IMR-90 (cell line): ENCODE measurements around the gene CNOT3. TPM values are rescaled to one million over a fixed set of nuclear protein-coding genes. Genes with fewer than 3 reads are reported as not detected.

ENCODE experiments used
- ATAC-seq: fragments of 200-7000 bp; cut with Tn5 transposase; 2 replicates; pipeline ENCODE4 v1.9.1; 2020; ENCODE audit warnings: low read depth, mild to moderate bottlenecking, moderate library complexity
- BruUV-seq: library from RNA; stranded (reverse); fragments of 400-500 nt; replicated peaks from 2 replicates; lab custom pipeline; 2021; lab: Mats Ljungman, UMichigan
- CTCF ChIA-PET: fragments of 300-600 bp; formaldehyde crosslinking; extraction: SDS; loops from one replicate; lab custom pipeline; 2021; ENCODE audit warnings: antibody characterized with exemption; lab: Yijun Ruan, JAX
- POLR2A ChIA-PET: fragments of 300-600 bp; sonication (Branson Sonifier 250); formaldehyde crosslinking; loops from one replicate; lab custom pipeline; 2022; ENCODE audit warnings: antibody characterized with exemption; ENCODE audit not compliant: unreplicated experiment; lab: Charles Lee
- DNase-seq: peaks from one replicate; pipeline ENCODE4 v3.0.0; 2013
- H2AFZ ChIP-seq: replicated peaks from 2 replicates; pipeline ENCODE3; 2013; ENCODE audit warnings: low read length, mild to moderate bottlenecking; ENCODE audit not compliant: poor library complexity
- H2AK5ac ChIP-seq: 2 replicates; pipeline ENCODE4 v1.6.1; 2013; ENCODE audit warnings: low read depth, low read length, inconsistent platforms
- H2AK9ac ChIP-seq: replicated peaks from 2 replicates; pipeline ENCODE3; 2013; ENCODE audit warnings: mild to moderate bottlenecking, low read depth, low read length, moderate library complexity; ENCODE audit not compliant: poor library complexity
- H2BK120ac ChIP-seq: 2 replicates; pipeline ENCODE4 v1.6.1; 2013; ENCODE audit warnings: low read depth, low read length, inconsistent platforms
- H2BK15ac ChIP-seq: 3 replicates; pipeline ENCODE4 v1.6.1; 2013; ENCODE audit warnings: low read depth, low read length, inconsistent platforms
- H2BK20ac ChIP-seq: 2 replicates; pipeline ENCODE4 v1.6.1; 2013; ENCODE audit warnings: low read depth, mild to moderate bottlenecking, inconsistent platforms, low read length, moderate library complexity
- H2BK5ac ChIP-seq: 2 replicates; pipeline ENCODE4 v1.6.1; 2013; ENCODE audit warnings: mild to moderate bottlenecking, low read depth, low read length, inconsistent platforms; ENCODE audit not compliant: poor library complexity, severe bottlenecking
- H3K14ac ChIP-seq: replicated peaks from 2 replicates; pipeline ENCODE4 v1.6.1; 2013; ENCODE audit warnings: low read depth, low read length, inconsistent platforms
- H3K18ac ChIP-seq: 2 replicates; pipeline ENCODE4 v1.6.1; 2013; ENCODE audit warnings: low read depth, low read length, control low read depth
- H3K23ac ChIP-seq: 2 replicates; pipeline ENCODE4 v1.6.1; 2013; ENCODE audit warnings: low read depth, low read length, inconsistent platforms
- H3K27ac ChIP-seq: 2 replicates; pipeline ENCODE4 v1.5.1; 2013; ENCODE audit warnings: mild to moderate bottlenecking, control low read depth, low read length; ENCODE audit not compliant: insufficient read depth
- H3K27me3 ChIP-seq: 2 replicates; pipeline ENCODE4 v1.6.1; 2013; ENCODE audit warnings: low read length; ENCODE audit not compliant: control insufficient read depth, insufficient read depth
- H3K36me3 ChIP-seq: 2 replicates; pipeline ENCODE4 v1.6.1; 2013; ENCODE audit warnings: low read length, mixed read lengths; ENCODE audit not compliant: control insufficient read depth, insufficient read depth
- H3K4ac ChIP-seq: 2 replicates; pipeline ENCODE4 v1.6.1; 2013; ENCODE audit warnings: low read depth, low read length, inconsistent platforms
- H3K4me1 ChIP-seq: 2 replicates; pipeline ENCODE4 v1.6.1; 2013; ENCODE audit warnings: low read length, mixed read lengths; ENCODE audit not compliant: control insufficient read depth, insufficient read depth
- H3K4me2 ChIP-seq: 2 replicates; pipeline ENCODE4 v1.6.1; 2013; ENCODE audit warnings: low read depth, mild to moderate bottlenecking, control low read depth, low read length, moderate library complexity
- H3K4me3 ChIP-seq: 2 replicates; pipeline ENCODE4 v1.5.1; 2013; ENCODE audit warnings: low read depth, mild to moderate bottlenecking, control low read depth, low read length, moderate library complexity; ENCODE audit not compliant: insufficient read depth
- H3K56ac ChIP-seq: 2 replicates; pipeline ENCODE4 v1.6.1; 2013; ENCODE audit warnings: low read length, inconsistent platforms; ENCODE audit not compliant: insufficient read depth; ENCODE audit errors: extremely low read depth
- H3K79me1 ChIP-seq, 2 experiments: 2 replicates each; pipeline ENCODE4 v1.6.1; 2013; ENCODE audit warnings: low read length in 2 of 2, inconsistent platforms in 1 of 2, low read depth in 1 of 2
- H3K9ac ChIP-seq: 2 replicates; pipeline ENCODE4 v1.6.1; 2013; ENCODE audit warnings: low read depth, low read length, control low read depth
- H3K9me1 ChIP-seq: 2 replicates; pipeline ENCODE4 v1.6.1; 2013; ENCODE audit warnings: low read length, inconsistent platforms; ENCODE audit not compliant: insufficient read depth
- H3K9me3 ChIP-seq: 2 replicates; pipeline ENCODE4 v1.6.1; 2013; ENCODE audit warnings: low read length; ENCODE audit not compliant: control insufficient read depth, insufficient read depth
- H4K20me1 ChIP-seq: 2 replicates; pipeline ENCODE4 v1.6.1; 2013; ENCODE audit warnings: low read length, inconsistent platforms; ENCODE audit not compliant: insufficient read depth
- H4K5ac ChIP-seq: 2 replicates; pipeline ENCODE4 v1.6.1; 2013; ENCODE audit warnings: mild to moderate bottlenecking, low read depth, low read length, control low read depth
- H4K8ac ChIP-seq, 2 experiments: 2 replicates each; pipeline ENCODE4 v1.6.1; 2013; ENCODE audit warnings: low read depth in 2 of 2, low read length in 2 of 2, control low read depth in 1 of 2, inconsistent platforms in 1 of 2
- H4K91ac ChIP-seq: 2 replicates; pipeline ENCODE4 v1.6.1; 2013; ENCODE audit warnings: low read depth, low read length, inconsistent platforms; ENCODE audit not compliant: insufficient read depth
- CTCF ChIP-seq: conservative IDR thresholded peaks from 2 replicates; pipeline ENCODE4 v1.5.1; 2012; ENCODE audit warnings: mild to moderate bottlenecking, low read depth, low read length, improper control_type of control experiment
- NFE2L2 ChIP-seq: fragments of 150-350 bp; IDR thresholded peaks from 2 replicates; pipeline ENCODE4 v1.6.1; 2016; ENCODE audit warnings: low read depth, mild to moderate bottlenecking, low read length
- RAD21 ChIP-seq: IDR thresholded peaks from 2 replicates; pipeline ENCODE4 v1.6.1; 2012; ENCODE audit warnings: low read length, improper control_type of control experiment
- WGBS, 2 experiments: methylation state at CpG; one replicate each; pipeline versions ENCODE4 v1.1.5 to v1.1.7; 2013; ENCODE audit warnings: missing lambda C conversion rate in 2 of 2; ENCODE audit not compliant: insufficient read length in 1 of 2; ENCODE audit errors: extremely low coverage in 2 of 2; 5-methylcytosine and 5-hydroxymethylcytosine counted together
- dilution Hi-C: fragments of 300-500 bp; cut with HindIII; formaldehyde crosslinking; loops from one replicate; pipeline ENCODE4 v1.14.3; 2018; ENCODE audit warnings: low sequenced_read_pairs; ENCODE audit not compliant: unreplicated experiment
- in situ Hi-C: fragments of 300-500 bp; cut with MboI; formaldehyde crosslinking; loops from 3 replicates; pipeline ENCODE4 v1.14.3; 2019; ENCODE audit warnings: low sequenced_read_pairs, inconsistent platforms, mixed read lengths
- intact Hi-C: fragments of 100-400 bp; cut with micrococcal nuclease; formaldehyde crosslinking; loops from 2 replicates; pipeline ENCODE4 v1.10.0; 2022
- polyA plus RNA-seq, 3 experiments: library from polyadenylated mRNA; depleted of rRNA; stranded (reverse); fragments of >200 nt; gene quantifications; 2 replicates each; pipeline ENCODE4 v1.2.3, GENCODE V29; 2012; ENCODE audit warnings: low replicate concordance in 1 of 3
- total RNA-seq: library from RNA; depleted of rRNA; stranded (reverse); fragments of >200 nt; gene quantifications from 2 replicates; pipeline ENCODE4 v1.2.3, GENCODE V29; 2012

The CNOT3 gene
- total and polyA plus RNA-seq, 2 of the 4 experiments (the other 2 are of a cell fraction), result 5.4 to 26.7 TPM

GRCh38 chr19:54158812-54159351 lies 21.3 kb downstream of the CNOT3 start:
- Histone ChIP-seq H2BK120ac (peak overlapping the region; percentile 69), H3K27ac (peak overlapping the region; percentile 88), H2AK5ac (peak overlapping the region; percentile 97), H3K4ac (peak overlapping the region; percentile 98), H2BK5ac (peak overlapping the region; percentile 92), H3K4me3 (peak overlapping the region; percentile 60), H4K8ac (peak overlapping the region; percentile 79 to 99), H3K4me1 (peaks cover 11% of the 10 kb centered on the region), H2BK15ac (no peak overlapping the region; the same call in 2 of the 3 replicates), H2AK9ac (peak overlapping the region; percentile 92), H3K9me3 (no peaks in the 10 kb centered on the region), H3K18ac (peak overlapping the region; percentile 62; the same call in 1 of the 2 replicates), H3K56ac (peak overlapping the region; percentile 85), H3K9me1 (no peaks in the 10 kb centered on the region; the same call in none of the 2 replicates), H2BK20ac (no peak overlapping the region), H3K14ac (peak overlapping the region; percentile 98), H3K27me3 (no peaks in the 10 kb centered on the region), H3K9ac (peak overlapping the region; percentile 87), H4K91ac (peak overlapping the region; percentile 84), H3K4me2 (peak overlapping the region; percentile 99), H4K20me1 (peaks cover 1% of the 10 kb centered on the region; the same call in 1 of the 2 replicates), H4K5ac (peak overlapping the region; percentile 81), H3K36me3 (peaks cover 29% of the 10 kb centered on the region), H3K23ac (peak overlapping the region; percentile 99), H2AFZ (peak overlapping the region; percentile 99), H3K79me1 (peaks cover 10 to 39% of the 10 kb centered on the region in 2 experiments; a peak in 3 of 4 replicates)
- 6% methylated on average over 3 of the region's 19 CpGs; no CpG with 5 or more reads in 1 of the 2 experiments for WGBS, 2 experiments
- ATAC-seq (no peak), DNase-seq (peak; percentile 12)
- dilution Hi-C loops (no loop called here), intact Hi-C loops (loop anchor here (1.0 to 5.0 kb wide), 2 partner anchors 22 to 1123 kb away; partner anchors contain the start of genes BRSK1, CNOT3 and HSPBP1), in situ Hi-C loops (no loop called here)
- no TSS peak for BruUV-seq
- TF ChIP-seq CTCF, result no peak
- no peak for TF ChIP-seq NFE2L2
- no peak for TF ChIP-seq RAD21
- POLR2A ChIA-PET, result interaction anchor here (1.0 to 1.9 kb wide), 4 partner anchors 17 to 42 kb away, joined by 3 to 5 read pairs (median 4); partner anchors contain the start of genes CNOT3, MBOAT7 and RPS9
- CTCF ChIA-PET, result no interaction called here
